SK-N-SH (cell line): ENCODE data around the gene ZC3H8.

ENCODE experiments used
- EP300 ChIP-seq, 2 experiments: IDR thresholded peaks; 2 replicates each; pipeline versions ENCODE4 v1.4.0 to v1.6.1; 2012; ENCODE audit warnings: borderline replicate concordance in 1 of 2, low read depth in 1 of 2, low read length in 1 of 2
- EZH2phosphoT487 ChIP-seq: fragments of 200-600 bp; sonication (generic); IDR thresholded peaks from 2 replicates; pipeline ENCODE4 v1.6.1; 2017; ENCODE audit warnings: low read depth, mixed run types, mild to moderate bottlenecking, antibody characterized with exemption, moderate library complexity, borderline replicate concordance
- FOSL2 ChIP-seq: IDR thresholded peaks from 2 replicates; pipeline ENCODE4 v1.4.0; 2012; ENCODE audit warnings: low read depth, mild to moderate bottlenecking, moderate library complexity, borderline replicate concordance
- FOXJ3 ChIP-seq: sonication (generic); formaldehyde crosslinking; IDR thresholded peaks from 2 replicates; pipeline ENCODE4 v1.5.1; 2020; ENCODE audit warnings: mild to moderate bottlenecking, missing genetic modification reagents
- NFIC ChIP-seq: IDR thresholded peaks from 2 replicates; pipeline ENCODE4 v1.4.0; 2012; ENCODE audit warnings: borderline replicate concordance
- RAD21 ChIP-seq: IDR thresholded peaks from 2 replicates; pipeline ENCODE4 v1.6.1; 2012; ENCODE audit warnings: mild to moderate bottlenecking, low read length
- RXRA ChIP-seq: IDR thresholded peaks from 2 replicates; pipeline ENCODE4 v1.4.0; 2012; ENCODE audit warnings: low read depth, mild to moderate bottlenecking, borderline replicate concordance
- TF ChIP-seq, protein P1 (sequence below): fragments of 200-600 bp; sonication (generic); IDR thresholded peaks from 2 replicates; pipeline ENCODE4 v1.6.1; 2017; ENCODE audit warnings: antibody characterized with exemption, mild to moderate bottlenecking, moderate library complexity
- TF ChIP-seq, protein P2 (sequence below): IDR thresholded peaks from 2 replicates; pipeline ENCODE4 v1.6.1; 2012; ENCODE audit warnings: mild to moderate bottlenecking, low read depth, low read length, moderate library complexity
- TF ChIP-seq, protein P3 (sequence below): IDR thresholded peaks from 2 replicates; pipeline ENCODE4 v1.4.0; 2012; ENCODE audit warnings: low read depth
- TF ChIP-seq, protein P4 (sequence below): fragments of 150-350 bp; IDR thresholded peaks from 2 replicates; pipeline ENCODE4 v1.6.1; 2017; ENCODE audit warnings: antibody characterized with exemption, low read length, low read depth, borderline replicate concordance
- TF ChIP-seq, protein P5 (sequence below): IDR thresholded peaks from 2 replicates; pipeline ENCODE4; 2012

DNA sequence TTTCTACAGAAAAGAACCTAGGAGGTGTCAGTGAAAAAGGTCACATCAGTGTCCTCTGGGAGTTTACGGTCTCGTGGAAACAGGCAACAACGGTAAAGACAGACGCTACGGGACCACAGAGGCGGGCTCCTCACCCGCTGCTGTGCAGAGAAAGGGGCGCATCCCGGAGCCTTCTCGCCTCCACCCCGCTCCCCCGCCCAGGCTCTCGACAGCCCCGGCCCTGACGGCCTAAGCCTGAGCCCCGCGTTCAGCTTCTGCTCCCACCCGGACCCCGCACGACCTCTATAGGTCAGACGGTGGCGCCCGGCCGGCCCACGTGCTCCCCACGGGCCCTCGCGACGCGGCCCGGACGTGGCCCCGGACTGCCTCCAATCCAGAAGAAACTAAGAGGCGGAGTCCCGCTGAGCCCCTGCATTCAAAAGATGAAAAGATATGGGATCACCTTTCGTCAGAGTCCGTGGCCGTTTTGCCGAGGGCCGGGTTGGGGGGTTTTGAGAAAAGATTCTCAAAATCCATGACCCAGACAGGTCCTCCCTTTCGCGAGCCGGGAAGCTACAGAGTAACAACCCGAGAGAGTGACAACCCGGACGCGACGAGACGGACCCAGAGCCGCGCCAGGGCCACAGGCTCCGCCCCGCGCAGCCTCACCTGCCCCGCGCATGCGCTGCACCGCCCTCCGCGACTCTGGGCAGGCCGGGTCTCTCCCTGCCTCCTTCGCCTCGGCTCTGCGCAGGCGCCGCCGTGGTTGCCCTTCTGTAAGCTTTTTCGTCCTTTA is at the start of gene ZC3H8:
- no peak for TF ChIP-seq EP300 (IDR thresholded peaks at IDR 0.05; ENCODE audit: borderline replicate concordance in 1 of 2, low read depth in 1 of 2, low read length in 1 of 2)
- TF ChIP-seq NFIC: no peak
- TF ChIP-seq, protein P1, sequence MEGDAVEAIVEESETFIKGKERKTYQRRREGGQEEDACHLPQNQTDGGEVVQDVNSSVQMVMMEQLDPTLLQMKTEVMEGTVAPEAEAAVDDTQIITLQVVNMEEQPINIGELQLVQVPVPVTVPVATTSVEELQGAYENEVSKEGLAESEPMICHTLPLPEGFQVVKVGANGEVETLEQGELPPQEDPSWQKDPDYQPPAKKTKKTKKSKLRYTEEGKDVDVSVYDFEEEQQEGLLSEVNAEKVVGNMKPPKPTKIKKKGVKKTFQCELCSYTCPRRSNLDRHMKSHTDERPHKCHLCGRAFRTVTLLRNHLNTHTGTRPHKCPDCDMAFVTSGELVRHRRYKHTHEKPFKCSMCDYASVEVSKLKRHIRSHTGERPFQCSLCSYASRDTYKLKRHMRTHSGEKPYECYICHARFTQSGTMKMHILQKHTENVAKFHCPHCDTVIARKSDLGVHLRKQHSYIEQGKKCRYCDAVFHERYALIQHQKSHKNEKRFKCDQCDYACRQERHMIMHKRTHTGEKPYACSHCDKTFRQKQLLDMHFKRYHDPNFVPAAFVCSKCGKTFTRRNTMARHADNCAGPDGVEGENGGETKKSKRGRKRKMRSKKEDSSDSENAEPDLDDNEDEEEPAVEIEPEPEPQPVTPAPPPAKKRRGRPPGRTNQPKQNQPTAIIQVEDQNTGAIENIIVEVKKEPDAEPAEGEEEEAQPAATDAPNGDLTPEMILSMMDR: no peak; the same call in none of the 2 replicates
- TF ChIP-seq, protein P2, sequence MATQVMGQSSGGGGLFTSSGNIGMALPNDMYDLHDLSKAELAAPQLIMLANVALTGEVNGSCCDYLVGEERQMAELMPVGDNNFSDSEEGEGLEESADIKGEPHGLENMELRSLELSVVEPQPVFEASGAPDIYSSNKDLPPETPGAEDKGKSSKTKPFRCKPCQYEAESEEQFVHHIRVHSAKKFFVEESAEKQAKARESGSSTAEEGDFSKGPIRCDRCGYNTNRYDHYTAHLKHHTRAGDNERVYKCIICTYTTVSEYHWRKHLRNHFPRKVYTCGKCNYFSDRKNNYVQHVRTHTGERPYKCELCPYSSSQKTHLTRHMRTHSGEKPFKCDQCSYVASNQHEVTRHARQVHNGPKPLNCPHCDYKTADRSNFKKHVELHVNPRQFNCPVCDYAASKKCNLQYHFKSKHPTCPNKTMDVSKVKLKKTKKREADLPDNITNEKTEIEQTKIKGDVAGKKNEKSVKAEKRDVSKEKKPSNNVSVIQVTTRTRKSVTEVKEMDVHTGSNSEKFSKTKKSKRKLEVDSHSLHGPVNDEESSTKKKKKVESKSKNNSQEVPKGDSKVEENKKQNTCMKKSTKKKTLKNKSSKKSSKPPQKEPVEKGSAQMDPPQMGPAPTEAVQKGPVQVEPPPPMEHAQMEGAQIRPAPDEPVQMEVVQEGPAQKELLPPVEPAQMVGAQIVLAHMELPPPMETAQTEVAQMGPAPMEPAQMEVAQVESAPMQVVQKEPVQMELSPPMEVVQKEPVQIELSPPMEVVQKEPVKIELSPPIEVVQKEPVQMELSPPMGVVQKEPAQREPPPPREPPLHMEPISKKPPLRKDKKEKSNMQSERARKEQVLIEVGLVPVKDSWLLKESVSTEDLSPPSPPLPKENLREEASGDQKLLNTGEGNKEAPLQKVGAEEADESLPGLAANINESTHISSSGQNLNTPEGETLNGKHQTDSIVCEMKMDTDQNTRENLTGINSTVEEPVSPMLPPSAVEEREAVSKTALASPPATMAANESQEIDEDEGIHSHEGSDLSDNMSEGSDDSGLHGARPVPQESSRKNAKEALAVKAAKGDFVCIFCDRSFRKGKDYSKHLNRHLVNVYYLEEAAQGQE: no peak
- no peak for TF ChIP-seq RAD21
- no peak for TF ChIP-seq FOSL2
- TF ChIP-seq, protein P3, sequence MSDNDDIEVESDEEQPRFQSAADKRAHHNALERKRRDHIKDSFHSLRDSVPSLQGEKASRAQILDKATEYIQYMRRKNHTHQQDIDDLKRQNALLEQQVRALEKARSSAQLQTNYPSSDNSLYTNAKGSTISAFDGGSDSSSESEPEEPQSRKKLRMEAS: peak; percentile 98
- TF ChIP-seq, protein P4, sequence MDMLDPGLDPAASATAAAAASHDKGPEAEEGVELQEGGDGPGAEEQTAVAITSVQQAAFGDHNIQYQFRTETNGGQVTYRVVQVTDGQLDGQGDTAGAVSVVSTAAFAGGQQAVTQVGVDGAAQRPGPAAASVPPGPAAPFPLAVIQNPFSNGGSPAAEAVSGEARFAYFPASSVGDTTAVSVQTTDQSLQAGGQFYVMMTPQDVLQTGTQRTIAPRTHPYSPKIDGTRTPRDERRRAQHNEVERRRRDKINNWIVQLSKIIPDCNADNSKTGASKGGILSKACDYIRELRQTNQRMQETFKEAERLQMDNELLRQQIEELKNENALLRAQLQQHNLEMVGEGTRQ: no peak
- no peak for TF ChIP-seq EZH2phosphoT487
- TF ChIP-seq RXRA: no peak
- TF ChIP-seq, protein P5, sequence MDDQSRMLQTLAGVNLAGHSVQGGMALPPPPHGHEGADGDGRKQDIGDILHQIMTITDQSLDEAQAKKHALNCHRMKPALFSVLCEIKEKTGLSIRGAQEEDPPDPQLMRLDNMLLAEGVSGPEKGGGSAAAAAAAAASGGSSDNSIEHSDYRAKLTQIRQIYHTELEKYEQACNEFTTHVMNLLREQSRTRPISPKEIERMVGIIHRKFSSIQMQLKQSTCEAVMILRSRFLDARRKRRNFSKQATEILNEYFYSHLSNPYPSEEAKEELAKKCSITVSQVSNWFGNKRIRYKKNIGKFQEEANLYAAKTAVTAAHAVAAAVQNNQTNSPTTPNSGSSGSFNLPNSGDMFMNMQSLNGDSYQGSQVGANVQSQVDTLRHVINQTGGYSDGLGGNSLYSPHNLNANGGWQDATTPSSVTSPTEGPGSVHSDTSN: 0 out of 2 replicates have a peak, but pooled peaks have one; percentile 6
- no peak for TF ChIP-seq FOXJ3 (CRISPR knock-in tag)
